Keratinocyte (primary cell): Measurements from ENCODE around the gene TNNT3.

Experiments used
- EZH2 ChIP-seq: IDR thresholded peaks from one replicate; pipeline ENCODE4 v1.6.1; 2012; ENCODE audit warnings: inconsistent platforms, mild to moderate bottlenecking, low read length, moderate library complexity
- TF ChIP-seq, protein P1 (sequence below), 3 experiments: IDR thresholded peaks in 1 of 3; conservative IDR thresholded peaks in 1 of 3; optimal IDR thresholded peaks in 1 of 3; 2 replicates in 2 of 3; 3 replicates in 1 of 3; pipeline versions ENCODE3 to v1.5.1; 2011; ENCODE audit warnings: low read length in 3 of 3, mild to moderate bottlenecking in 3 of 3, moderate library complexity in 2 of 3, control low read depth in 1 of 3, inconsistent platforms in 1 of 3; ENCODE audit not compliant: insufficient read depth in 2 of 3; ENCODE audit errors: extremely low read depth in 1 of 3

DNA sequence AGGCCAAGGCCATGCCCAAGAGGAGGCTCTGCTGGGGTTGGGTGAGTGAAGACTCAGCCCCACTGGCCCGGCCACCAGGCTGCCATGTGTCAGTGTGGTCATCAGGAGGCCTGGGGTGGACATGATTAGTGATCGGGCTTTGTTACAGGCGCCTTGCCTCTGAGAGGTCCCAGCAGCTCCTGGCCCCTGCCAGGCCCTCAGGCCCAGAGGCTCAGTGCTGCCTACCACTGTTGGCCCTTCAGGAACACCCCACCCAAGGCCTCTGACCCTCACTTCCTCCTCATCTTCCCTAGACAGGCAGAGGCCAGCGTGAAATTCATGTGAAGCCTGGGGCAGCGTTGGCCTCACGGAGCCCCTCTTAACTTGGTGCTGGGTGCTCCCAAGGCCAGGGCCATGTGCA is 29.8 kb downstream of the TNNT3 start:
- TF ChIP-seq, protein P1, sequence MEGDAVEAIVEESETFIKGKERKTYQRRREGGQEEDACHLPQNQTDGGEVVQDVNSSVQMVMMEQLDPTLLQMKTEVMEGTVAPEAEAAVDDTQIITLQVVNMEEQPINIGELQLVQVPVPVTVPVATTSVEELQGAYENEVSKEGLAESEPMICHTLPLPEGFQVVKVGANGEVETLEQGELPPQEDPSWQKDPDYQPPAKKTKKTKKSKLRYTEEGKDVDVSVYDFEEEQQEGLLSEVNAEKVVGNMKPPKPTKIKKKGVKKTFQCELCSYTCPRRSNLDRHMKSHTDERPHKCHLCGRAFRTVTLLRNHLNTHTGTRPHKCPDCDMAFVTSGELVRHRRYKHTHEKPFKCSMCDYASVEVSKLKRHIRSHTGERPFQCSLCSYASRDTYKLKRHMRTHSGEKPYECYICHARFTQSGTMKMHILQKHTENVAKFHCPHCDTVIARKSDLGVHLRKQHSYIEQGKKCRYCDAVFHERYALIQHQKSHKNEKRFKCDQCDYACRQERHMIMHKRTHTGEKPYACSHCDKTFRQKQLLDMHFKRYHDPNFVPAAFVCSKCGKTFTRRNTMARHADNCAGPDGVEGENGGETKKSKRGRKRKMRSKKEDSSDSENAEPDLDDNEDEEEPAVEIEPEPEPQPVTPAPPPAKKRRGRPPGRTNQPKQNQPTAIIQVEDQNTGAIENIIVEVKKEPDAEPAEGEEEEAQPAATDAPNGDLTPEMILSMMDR (optimal IDR thresholded peaks at IDR 0.05 in 1 of 3, IDR thresholded peaks at IDR 0.05 in 1 of 3, conservative IDR thresholded peaks at IDR 0.05 in 1 of 3; ENCODE audit: extremely low read depth in 1 of 3, insufficient read depth in 2 of 3, low read length in 3 of 3), result no peak
- TF ChIP-seq EZH2, result no peak
